KOPT-K1 (cell line): ENCODE results near the gene MYO1C.
"Not testable (repeated sequence)": the region's sequence is repeated elsewhere in the genome, so short reads cannot be mapped to it uniquely, and the experiment has no call there.

ENCODE experiments used
- H3K27ac ChIP-seq: fragments of 200-600 bp; sonication (generic); 2 replicates; pipeline ENCODE4 v1.5.1; 2016; ENCODE audit warnings: antibody characterized with exemption, mild to moderate bottlenecking, low read depth, low read length; ENCODE audit not compliant: poor library complexity, severe bottlenecking
- H3K36me3 ChIP-seq: fragments of 200-600 bp; sonication (generic); 2 replicates; pipeline ENCODE4 v1.5.1; 2017; ENCODE audit warnings: antibody characterized with exemption, mild to moderate bottlenecking, low read length, moderate library complexity; ENCODE audit not compliant: insufficient read depth
- H3K9me3 ChIP-seq: fragments of 200-600 bp; sonication (generic); 2 replicates; pipeline ENCODE4 v1.5.1; 2017; ENCODE audit warnings: antibody characterized with exemption, low read length, mild to moderate bottlenecking; ENCODE audit not compliant: insufficient read depth, poor library complexity, severe bottlenecking

MYO1C gene

GRCh38 chr17:1515640-1516387, 23.3 kb upstream of the MYO1C start:
- H3K36me3 ChIP-seq: peaks cover 47% of the 10 kb centered on the region
- peak overlapping the region; percentile 68 for H3K27ac ChIP-seq
- no peaks in the 10 kb centered on the region for H3K9me3 ChIP-seq

GRCh38 chr17:1512351-1512750, 19.9 kb upstream of the MYO1C start:
- Histone ChIP-seq H3K36me3 (peaks cover 32% of the 10 kb centered on the region), H3K27ac (no peak overlapping the region), H3K9me3 (no peaks in the 10 kb centered on the region)

GRCh38 chr17:1511756-1512321, 19.4 kb upstream of the MYO1C start:
- Histone ChIP-seq H3K27ac (no peak overlapping the region), H3K9me3 (no peaks in the 10 kb centered on the region), H3K36me3 (peaks cover 37% of the 10 kb centered on the region)

GRCh38 chr17:1511290-1511689, 18.8 kb upstream of the MYO1C start:
- Histone ChIP-seq H3K36me3 (peaks cover 43% of the 10 kb centered on the region), H3K9me3 (no peaks in the 10 kb centered on the region), H3K27ac (no peak overlapping the region)

- Histone ChIP-seq H3K9me3 (no peaks in the 10 kb centered on the region), H3K36me3 (peaks cover 43% of the 10 kb centered on the region), H3K27ac (no peak overlapping the region)
These were observed 16.9 kb upstream of the MYO1C start for GRCh38 chr17:1509290-1509881.

- H3K9me3 ChIP-seq, H3K27ac ChIP-seq: not testable (repeated sequence)
- H3K36me3 ChIP-seq: peaks cover 41% of the 10 kb centered on the region
These were observed 16.2 kb upstream of the MYO1C start for GRCh38 chr17:1508709-1509108.

- Histone ChIP-seq H3K9me3 (no peaks in the 10 kb centered on the region), H3K36me3 (peaks cover 25% of the 10 kb centered on the region; the same call in 1 of the 2 replicates), H3K27ac (no peak overlapping the region)
These were observed 14.3 kb upstream of the MYO1C start for GRCh38 chr17:1506649-1507267.

GRCh38 chr17:1505586-1505985, 13.1 kb upstream of the MYO1C start:
- peaks cover 25% of the 10 kb centered on the region; the same call in 1 of the 2 replicates for H3K36me3 ChIP-seq
- H3K27ac ChIP-seq: no peak overlapping the region
- no peaks in the 10 kb centered on the region for H3K9me3 ChIP-seq

GRCh38 chr17:1504866-1505265, 12.4 kb upstream of the MYO1C start:
- no peaks in the 10 kb centered on the region for H3K9me3 ChIP-seq
- H3K27ac ChIP-seq: no peak overlapping the region
- H3K36me3 ChIP-seq: peaks cover 25% of the 10 kb centered on the region; the same call in 1 of the 2 replicates

GRCh38 chr17:1503699-1504098, 11.2 kb upstream of the MYO1C start:
- no peaks in the 10 kb centered on the region for H3K9me3 ChIP-seq
- peaks cover 18% of the 10 kb centered on the region; the same call in 1 of the 2 replicates for H3K36me3 ChIP-seq
- no peak overlapping the region for H3K27ac ChIP-seq

- Histone ChIP-seq H3K9me3 (no peaks in the 10 kb centered on the region), H3K27ac (no peak overlapping the region)
These were observed 6.4 kb upstream of the MYO1C start for GRCh38 chr17:1498869-1499268.

GRCh38 chr17:1498233-1498632, 5.7 kb upstream of the MYO1C start:
- peaks cover 18% of the 10 kb centered on the region for H3K36me3 ChIP-seq
- H3K9me3 ChIP-seq: no peaks in the 10 kb centered on the region
- H3K27ac ChIP-seq: no peak overlapping the region

More at GRCh38 chr17:1498869-1499268, 6.4 kb upstream of the MYO1C start:
- H3K36me3 ChIP-seq: peaks cover 18% of the 10 kb centered on the region

GRCh38 chr17:1497831-1498230, 5.3 kb upstream of the MYO1C start:
- Histone ChIP-seq H3K27ac (no peak overlapping the region), H3K9me3 (no peaks in the 10 kb centered on the region), H3K36me3 (peaks cover 18% of the 10 kb centered on the region)

GRCh38 chr17:1496869-1497268, 4.4 kb upstream of the MYO1C start:
- no peaks in the 10 kb centered on the region for H3K9me3 ChIP-seq
- no peak overlapping the region for H3K27ac ChIP-seq
- peaks cover 18% of the 10 kb centered on the region for H3K36me3 ChIP-seq

GRCh38 chr17:1495265-1495989, 2.9 kb upstream of the MYO1C start:
- Histone ChIP-seq H3K36me3 (peaks cover 18% of the 10 kb centered on the region), H3K9me3 (no peaks in the 10 kb centered on the region), H3K27ac (no peak overlapping the region)
